Activated CD8-positive, alpha-beta memory T cell treated with anti-CD3 and anti-CD28 coated beads, Interleukin-2, amount 50 U/mL, for 1 hour (primary cell): ENCODE measurements around the gene RASL10B.
"Not testable (repeated sequence)": the region's sequence is repeated elsewhere in the genome, so short reads cannot be mapped to it uniquely, and the experiment has no call there.

Source experiments
- DNase-seq: peaks from one replicate; pipeline ENCODE4 v3.0.0-alpha.2; 2020; ENCODE audit errors: extremely low read depth

RASL10B gene

GRCh38 chr17:35731239-35731916, at the start of gene RASL10B:
TSS of gene RASL10B (plus strand) at chr17:35731639. CDS start at chr17:35735185, 3,546 bp downstream.
- DNase-seq = no peak

GRCh38 chr17:35683591-35683990, 47.8 kb upstream of the RASL10B start:
- no peak for DNase-seq

GRCh38 chr17:35684055-35684802, 47.2 kb upstream of the RASL10B start:
- no peak for DNase-seq

GRCh38 chr17:35692512-35693210, 38.8 kb upstream of the RASL10B start:
- DNase-seq = no peak

GRCh38 chr17:35693662-35694061, 37.8 kb upstream of the RASL10B start:
- no peak for DNase-seq

GRCh38 chr17:35694906-35695305, 36.5 kb upstream of the RASL10B start:
- DNase-seq = no peak

GRCh38 chr17:35695613-35696012, 35.8 kb upstream of the RASL10B start:
- DNase-seq = no peak

GRCh38 chr17:35698800-35699199, 32.6 kb upstream of the RASL10B start:
- no peak for DNase-seq

GRCh38 chr17:35700150-35700549, 31.3 kb upstream of the RASL10B start:
- DNase-seq = no peak

GRCh38 chr17:35701491-35701890, 29.9 kb upstream of the RASL10B start:
- DNase-seq = no peak

- DNase-seq = not testable (repeated sequence)
Observed at GRCh38 chr17:35703308-35703707, 28.1 kb upstream of the RASL10B start.

- no peak for DNase-seq
Observed at GRCh38 chr17:35705230-35705629, 26.2 kb upstream of the RASL10B start.

- no peak for DNase-seq
Observed at GRCh38 chr17:35705705-35706104, 25.7 kb upstream of the RASL10B start.

- no peak for DNase-seq
Observed at GRCh38 chr17:35708149-35708548, 23.3 kb upstream of the RASL10B start.

- DNase-seq = no peak
Observed at GRCh38 chr17:35708951-35709350, 22.5 kb upstream of the RASL10B start.

- DNase-seq = no peak
Observed at GRCh38 chr17:35709874-35710273, 21.6 kb upstream of the RASL10B start.

GRCh38 chr17:35710950-35711349, 20.5 kb upstream of the RASL10B start:
- no peak for DNase-seq

GRCh38 chr17:35713069-35713728, 18.2 kb upstream of the RASL10B start:
- DNase-seq = no peak

- DNase-seq = no peak
Observed at GRCh38 chr17:35714988-35715387, 16.5 kb upstream of the RASL10B start.

- DNase-seq = no peak
Observed at GRCh38 chr17:35715416-35715815, 16.0 kb upstream of the RASL10B start.

- DNase-seq = no peak
Observed at GRCh38 chr17:35716173-35716572, 15.3 kb upstream of the RASL10B start.

GRCh38 chr17:35716897-35717465, 14.5 kb upstream of the RASL10B start:
- no peak for DNase-seq
